HepG2 (cell line): ENCODE data around the gene PLA2R1. TPM values are rescaled to one million over a fixed set of nuclear protein-coding genes. Genes with fewer than 3 reads are reported as not detected.

Source experiments
- AKAP8 ChIP-seq: sonication (generic); formaldehyde crosslinking; IDR thresholded peaks from 2 replicates; pipeline ENCODE4 v1.5.1; 2020; ENCODE audit warnings: mild to moderate bottlenecking, missing genetic modification reagents
- GTF3A ChIP-seq: sonication (generic); formaldehyde crosslinking; conservative IDR thresholded peaks from 2 replicates; pipeline ENCODE4 v1.4.0; 2020; ENCODE audit warnings: mild to moderate bottlenecking, missing genetic modification reagents
- IRX3 ChIP-seq: sonication (generic); formaldehyde crosslinking; IDR thresholded peaks from 2 replicates; pipeline ENCODE4 v1.8.1; 2023; ENCODE audit warnings: mild to moderate bottlenecking, low read depth, missing genetic modification reagents, borderline replicate concordance
- MTF2 ChIP-seq: sonication (generic); formaldehyde crosslinking; IDR thresholded peaks from 2 replicates; pipeline ENCODE4 v1.5.0; 2020; ENCODE audit warnings: missing genetic modification reagents, borderline replicate concordance
- NPAS2 ChIP-seq: sonication (generic); formaldehyde crosslinking; IDR thresholded peaks from 2 replicates; pipeline ENCODE4 v1.8.0; 2022; ENCODE audit warnings: mild to moderate bottlenecking, missing genetic modification reagents, borderline replicate concordance
- NR3C1 ChIP-seq: sonication (generic); formaldehyde crosslinking; IDR thresholded peaks from 2 replicates; pipeline ENCODE4 v1.4.0; 2020; ENCODE audit warnings: missing genetic modification reagents
- TOE1 ChIP-seq: sonication (generic); formaldehyde crosslinking; IDR thresholded peaks from 2 replicates; pipeline ENCODE4 v1.4.0; 2020; ENCODE audit warnings: mild to moderate bottlenecking, missing genetic modification reagents
- ZBED4 ChIP-seq: sonication (generic); formaldehyde crosslinking; IDR thresholded peaks from 2 replicates; pipeline ENCODE4 v1.4.0; 2020; ENCODE audit warnings: missing genetic modification reagents, borderline replicate concordance
- ZNF180 ChIP-seq: sonication (generic); formaldehyde crosslinking; IDR thresholded peaks from 2 replicates; pipeline ENCODE4 v1.4.0; 2020; ENCODE audit warnings: low read depth, missing genetic modification reagents, borderline replicate concordance
- ZNF264 ChIP-seq: sonication (generic); formaldehyde crosslinking; IDR thresholded peaks from 2 replicates; pipeline ENCODE4 v1.4.0; 2020; ENCODE audit warnings: missing genetic modification reagents
- ZNF747 ChIP-seq: sonication (generic); formaldehyde crosslinking; IDR thresholded peaks from 2 replicates; pipeline ENCODE4 v1.8.1; 2023; ENCODE audit warnings: missing genetic modification reagents, mild to moderate bottlenecking, borderline replicate concordance
- ZNF816 ChIP-seq: sonication (generic); formaldehyde crosslinking; IDR thresholded peaks from 2 replicates; pipeline ENCODE4 v1.8.0; 2022; ENCODE audit warnings: missing genetic modification reagents, mild to moderate bottlenecking, borderline replicate concordance
- polyA plus RNA-seq, 8 experiments: library from polyadenylated mRNA; depleted of rRNA in 3 of 8; stranded (reverse) in 7 of 8; unstranded in 1 of 8; fragments of >200 nt; fragmentation: Illumina TruSeq in 4 of 8; extraction: Trizol in 4 of 8; gene quantifications; 2 replicates each; pipeline versions ENCODE4 v1.2.1 to v1.2.3, GENCODE V29; 2011 to 2016; ENCODE audit warnings: low read depth in 4 of 8, missing spikeins in 1 of 8, mixed read lengths in 1 of 8; ENCODE audit not compliant: insufficient read depth in 1 of 8
- total RNA-seq, 5 experiments: library from RNA; depleted of rRNA; stranded (reverse); fragments of >200 nt; fragmentation: Illumina TruSeq; extraction: Trizol; gene quantifications; 2 replicates each; pipeline ENCODE4 v1.2.3, GENCODE V29; 2016; ENCODE audit warnings: low read depth in 1 of 5
- TF ChIP-seq, protein P1 (sequence below): sonication (generic); formaldehyde crosslinking; IDR thresholded peaks from 2 replicates; pipeline ENCODE4 v1.9.0; 2021; ENCODE audit warnings: missing genetic modification reagents, borderline replicate concordance
- TF ChIP-seq, protein P2 (sequence below): sonication (generic); formaldehyde crosslinking; IDR thresholded peaks from 2 replicates; pipeline ENCODE4 v1.4.0; 2020; ENCODE audit warnings: mild to moderate bottlenecking, missing genetic modification reagents

Gene PLA2R1
- total and polyA plus RNA-seq, 2 of the 13 experiments (the other 11 are each of a cell fraction or from before 2014, with no cell fraction given), result not detected

DNA sequence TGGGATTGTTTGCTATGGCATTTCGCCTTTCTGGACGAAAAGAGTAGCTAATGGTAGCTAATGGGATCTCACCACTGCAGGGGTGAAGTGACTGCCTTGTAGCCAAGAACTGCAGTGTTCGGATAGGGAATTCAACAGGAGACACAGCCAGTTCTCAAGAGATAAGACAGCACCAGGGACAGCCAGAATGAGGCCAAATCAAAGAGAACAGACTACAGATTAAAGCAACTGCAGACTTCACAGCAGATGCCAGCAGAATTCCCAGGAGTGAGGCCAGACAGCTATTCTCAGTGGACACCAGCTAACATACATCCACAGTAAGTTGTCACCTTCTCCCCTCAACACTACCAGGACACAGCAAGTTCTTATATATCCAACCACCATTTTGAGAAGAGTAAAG, 124.0 kb downstream of the PLA2R1 start (continued):
- TF ChIP-seq ZBED4 (CRISPR knock-in tag), result no peak
- no peak for TF ChIP-seq NPAS2 (CRISPR knock-in tag)
- TF ChIP-seq NR3C1 (CRISPR knock-in tag), result no peak
- TF ChIP-seq AKAP8 (CRISPR knock-in tag), result no peak
- no peak for TF ChIP-seq TOE1 (CRISPR knock-in tag)
- TF ChIP-seq ZNF747 (CRISPR knock-in tag), result no peak
- no peak for TF ChIP-seq GTF3A (CRISPR knock-in tag)
- TF ChIP-seq ZNF816 (CRISPR knock-in tag), result no peak
- TF ChIP-seq ZNF264 (CRISPR knock-in tag), result no peak
- TF ChIP-seq, protein P1, sequence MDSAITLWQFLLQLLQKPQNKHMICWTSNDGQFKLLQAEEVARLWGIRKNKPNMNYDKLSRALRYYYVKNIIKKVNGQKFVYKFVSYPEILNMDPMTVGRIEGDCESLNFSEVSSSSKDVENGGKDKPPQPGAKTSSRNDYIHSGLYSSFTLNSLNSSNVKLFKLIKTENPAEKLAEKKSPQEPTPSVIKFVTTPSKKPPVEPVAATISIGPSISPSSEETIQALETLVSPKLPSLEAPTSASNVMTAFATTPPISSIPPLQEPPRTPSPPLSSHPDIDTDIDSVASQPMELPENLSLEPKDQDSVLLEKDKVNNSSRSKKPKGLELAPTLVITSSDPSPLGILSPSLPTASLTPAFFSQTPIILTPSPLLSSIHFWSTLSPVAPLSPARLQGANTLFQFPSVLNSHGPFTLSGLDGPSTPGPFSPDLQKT (CRISPR knock-in tag), result no peak
- TF ChIP-seq, protein P2, sequence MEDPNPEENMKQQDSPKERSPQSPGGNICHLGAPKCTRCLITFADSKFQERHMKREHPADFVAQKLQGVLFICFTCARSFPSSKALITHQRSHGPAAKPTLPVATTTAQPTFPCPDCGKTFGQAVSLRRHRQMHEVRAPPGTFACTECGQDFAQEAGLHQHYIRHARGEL (CRISPR knock-in tag), result no peak
- TF ChIP-seq IRX3 (CRISPR knock-in tag), result no peak
- no peak for TF ChIP-seq MTF2
- TF ChIP-seq ZNF180 (CRISPR knock-in tag), result no peak
